ENCODE results near the gene SHQ1.

DNA sequence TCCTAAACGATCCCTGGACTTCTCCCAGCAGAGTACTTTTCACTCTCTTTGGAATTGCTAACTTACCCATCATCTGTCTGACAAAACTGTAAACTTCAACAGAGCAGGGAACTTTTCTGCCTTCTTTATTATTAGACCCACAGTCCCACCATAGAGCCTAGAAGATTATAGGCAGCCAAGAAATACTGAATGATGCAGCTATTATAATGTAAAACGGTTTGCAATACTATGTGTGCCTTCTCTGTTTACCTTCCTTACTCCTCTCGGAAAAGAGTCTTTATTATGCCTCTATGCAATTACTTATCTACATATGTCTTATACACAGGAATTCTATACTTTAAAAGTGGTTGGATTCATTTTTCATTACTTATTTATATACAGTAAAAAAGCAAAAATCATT, 36.0 kb downstream of the SHQ1 start:
- TF ChIP-seq, protein P1, sequence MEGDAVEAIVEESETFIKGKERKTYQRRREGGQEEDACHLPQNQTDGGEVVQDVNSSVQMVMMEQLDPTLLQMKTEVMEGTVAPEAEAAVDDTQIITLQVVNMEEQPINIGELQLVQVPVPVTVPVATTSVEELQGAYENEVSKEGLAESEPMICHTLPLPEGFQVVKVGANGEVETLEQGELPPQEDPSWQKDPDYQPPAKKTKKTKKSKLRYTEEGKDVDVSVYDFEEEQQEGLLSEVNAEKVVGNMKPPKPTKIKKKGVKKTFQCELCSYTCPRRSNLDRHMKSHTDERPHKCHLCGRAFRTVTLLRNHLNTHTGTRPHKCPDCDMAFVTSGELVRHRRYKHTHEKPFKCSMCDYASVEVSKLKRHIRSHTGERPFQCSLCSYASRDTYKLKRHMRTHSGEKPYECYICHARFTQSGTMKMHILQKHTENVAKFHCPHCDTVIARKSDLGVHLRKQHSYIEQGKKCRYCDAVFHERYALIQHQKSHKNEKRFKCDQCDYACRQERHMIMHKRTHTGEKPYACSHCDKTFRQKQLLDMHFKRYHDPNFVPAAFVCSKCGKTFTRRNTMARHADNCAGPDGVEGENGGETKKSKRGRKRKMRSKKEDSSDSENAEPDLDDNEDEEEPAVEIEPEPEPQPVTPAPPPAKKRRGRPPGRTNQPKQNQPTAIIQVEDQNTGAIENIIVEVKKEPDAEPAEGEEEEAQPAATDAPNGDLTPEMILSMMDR (tag by site-specific recombination; IDR thresholded peaks at IDR 0.05), result no peak
- no peak for TF ChIP-seq FEZF1 (tag by site-specific recombination; IDR thresholded peaks at IDR 0.05)
- TF ChIP-seq KLF9 (tag by site-specific recombination; IDR thresholded peaks at IDR 0.05; ENCODE audit: low read depth), result no peak
- TF ChIP-seq ZBTB7A (tag by site-specific recombination; IDR thresholded peaks at IDR 0.05; ENCODE audit: low read depth), result no peak
- TF ChIP-seq ZBTB11 (tag by site-specific recombination; conservative IDR thresholded peaks at IDR 0.05; ENCODE audit: low read depth), result no peak

Data from HEK293 (cell line).